Fibroblast of the aortic adventitia (primary cell): ENCODE data around the gene TAMALIN. TPM values are rescaled to one million over a fixed set of nuclear protein-coding genes. Genes with fewer than 3 reads are reported as not detected.
A peak's percentile ranks its signal among the peaks of the same experiment; 100 is the strongest.

Source experiments
- DNase-seq: peaks from one replicate; pipeline ENCODE4 v3.0.0-alpha.2; 2010; ENCODE audit warnings: low read depth
- H3K4me3 ChIP-seq: 2 replicates; pipeline ENCODE4 v1.5.1; 2011; ENCODE audit warnings: low read depth, mild to moderate bottlenecking, control low read depth, low read length, moderate library complexity
- total RNA-seq: library from RNA; depleted of rRNA; stranded (reverse); fragments of >200 nt; gene quantifications from 2 replicates; pipeline ENCODE4 v1.2.3, GENCODE V29; 2012; ENCODE audit warnings: low replicate concordance
- TF ChIP-seq, protein P1 (sequence below): IDR thresholded peaks from 2 replicates; pipeline ENCODE4 v1.5.1; 2011; ENCODE audit warnings: mild to moderate bottlenecking, low read length, control low read depth, inconsistent platforms; ENCODE audit not compliant: insufficient read depth

TAMALIN gene
- total RNA-seq, 1 donor = 7.3 TPM

DNA sequence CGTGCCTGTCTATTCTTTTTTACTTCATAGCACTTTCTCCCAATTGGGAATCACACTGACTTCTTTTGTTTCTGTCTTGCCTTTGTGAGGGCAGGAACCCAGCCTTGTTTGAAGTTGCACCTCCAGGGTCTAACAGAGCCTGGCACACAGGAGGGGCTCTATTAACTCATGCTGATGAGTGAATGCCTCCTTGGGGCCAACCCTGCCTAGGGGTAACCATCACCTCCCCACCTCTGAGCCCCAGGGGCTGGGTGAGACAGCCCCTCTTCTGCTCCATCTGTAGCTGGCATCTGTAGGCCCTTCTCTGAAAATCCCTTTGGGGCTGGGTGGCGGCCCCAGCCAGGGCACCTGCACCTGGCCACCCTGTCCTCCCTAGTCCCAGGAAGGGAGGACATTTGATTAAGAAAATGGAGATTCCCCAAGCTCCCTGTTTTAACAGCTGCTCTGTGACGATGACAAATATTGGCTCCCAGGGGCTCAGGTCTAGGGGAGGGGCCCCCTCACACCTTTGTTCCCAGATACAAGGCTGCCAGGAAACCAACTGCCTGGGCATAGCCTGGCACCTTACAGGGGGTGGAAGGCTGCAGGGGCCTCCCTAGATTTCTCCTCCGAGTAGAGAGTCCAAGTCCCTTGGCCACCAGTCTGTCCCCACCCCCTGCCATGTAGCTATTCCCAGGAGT lies 11.8 kb downstream of the TAMALIN start:
- no peak overlapping the region for H3K4me3 ChIP-seq
- no peak for DNase-seq
- TF ChIP-seq, protein P1, sequence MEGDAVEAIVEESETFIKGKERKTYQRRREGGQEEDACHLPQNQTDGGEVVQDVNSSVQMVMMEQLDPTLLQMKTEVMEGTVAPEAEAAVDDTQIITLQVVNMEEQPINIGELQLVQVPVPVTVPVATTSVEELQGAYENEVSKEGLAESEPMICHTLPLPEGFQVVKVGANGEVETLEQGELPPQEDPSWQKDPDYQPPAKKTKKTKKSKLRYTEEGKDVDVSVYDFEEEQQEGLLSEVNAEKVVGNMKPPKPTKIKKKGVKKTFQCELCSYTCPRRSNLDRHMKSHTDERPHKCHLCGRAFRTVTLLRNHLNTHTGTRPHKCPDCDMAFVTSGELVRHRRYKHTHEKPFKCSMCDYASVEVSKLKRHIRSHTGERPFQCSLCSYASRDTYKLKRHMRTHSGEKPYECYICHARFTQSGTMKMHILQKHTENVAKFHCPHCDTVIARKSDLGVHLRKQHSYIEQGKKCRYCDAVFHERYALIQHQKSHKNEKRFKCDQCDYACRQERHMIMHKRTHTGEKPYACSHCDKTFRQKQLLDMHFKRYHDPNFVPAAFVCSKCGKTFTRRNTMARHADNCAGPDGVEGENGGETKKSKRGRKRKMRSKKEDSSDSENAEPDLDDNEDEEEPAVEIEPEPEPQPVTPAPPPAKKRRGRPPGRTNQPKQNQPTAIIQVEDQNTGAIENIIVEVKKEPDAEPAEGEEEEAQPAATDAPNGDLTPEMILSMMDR = no peak

DNA sequence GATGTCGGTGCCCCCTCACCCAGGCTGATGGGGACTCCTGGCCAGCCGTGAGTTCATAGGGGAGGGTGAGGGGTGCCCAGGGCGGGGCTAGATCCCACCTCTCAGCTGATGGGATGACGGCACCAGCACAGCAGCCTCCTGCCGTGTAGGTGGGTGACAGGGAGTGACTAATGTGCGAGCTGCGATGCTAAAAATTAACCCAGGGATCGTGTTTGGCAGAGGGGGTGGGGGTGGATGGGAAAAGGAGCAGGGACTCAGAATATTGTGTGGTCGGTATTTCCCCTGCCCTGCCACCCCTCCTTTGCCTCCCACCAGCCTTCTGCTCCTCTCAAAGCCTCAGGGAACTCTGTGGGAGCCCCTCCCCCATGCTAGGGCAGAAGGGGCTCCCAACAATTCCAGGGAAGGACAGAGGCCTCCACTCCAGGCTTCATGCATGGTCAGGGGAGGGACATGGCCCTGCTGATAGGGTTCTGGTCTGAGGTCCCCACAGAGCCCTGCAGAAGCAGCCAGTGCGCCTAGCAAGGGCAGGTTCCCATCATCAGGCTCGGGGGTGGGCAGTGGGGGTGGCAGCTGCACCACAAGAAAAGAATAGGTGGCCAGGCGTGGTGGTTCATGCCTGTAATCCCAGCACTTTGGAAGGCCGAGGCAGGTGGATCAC lies 12.5 kb downstream of the TAMALIN start:
- H3K4me3 ChIP-seq = no peak overlapping the region
- no peak for DNase-seq
- TF ChIP-seq, protein P1 = no peak

DNA sequence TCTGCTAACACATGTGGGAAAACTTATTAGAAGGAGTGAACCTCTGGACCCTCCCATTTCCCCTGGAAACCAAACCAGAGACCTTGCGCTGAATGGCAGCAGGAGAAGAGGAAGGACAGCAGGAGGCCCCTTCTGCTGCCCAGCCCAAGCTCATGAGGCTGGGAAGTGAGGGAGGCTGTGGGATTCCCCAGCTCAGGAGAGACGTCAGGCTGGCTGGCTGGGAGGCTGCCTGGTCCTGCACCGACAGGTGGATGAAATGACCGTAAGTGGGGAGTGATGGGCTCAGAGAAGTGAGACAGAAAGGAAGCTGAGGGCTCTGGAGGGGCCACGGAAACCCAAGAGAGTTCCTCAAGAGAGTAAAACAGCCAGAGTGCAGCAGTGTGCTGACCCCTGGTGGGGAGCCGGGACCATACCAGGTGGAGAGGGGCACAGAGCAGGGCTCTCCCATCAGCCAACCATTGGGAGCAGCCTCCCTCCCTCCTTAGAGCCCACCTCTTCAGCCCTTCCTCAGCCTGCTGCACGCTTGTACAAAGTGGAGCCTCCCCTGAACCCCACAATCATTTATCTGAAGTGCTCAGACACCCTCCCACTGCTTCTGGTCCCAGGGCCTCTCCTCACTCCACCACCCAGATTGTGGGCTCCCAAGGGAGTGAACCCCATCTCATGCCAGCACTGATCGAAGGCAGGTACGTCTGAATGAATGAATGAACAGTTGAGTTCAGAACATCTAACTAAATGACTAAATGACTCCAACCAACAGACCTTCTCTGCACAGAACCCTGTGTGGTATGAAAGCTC lies 14.0 kb downstream of the TAMALIN start:
- H3K4me3 ChIP-seq = no peak overlapping the region
- TF ChIP-seq, protein P1 = peak; percentile 83
- DNase-seq = peak; percentile 61

DNA sequence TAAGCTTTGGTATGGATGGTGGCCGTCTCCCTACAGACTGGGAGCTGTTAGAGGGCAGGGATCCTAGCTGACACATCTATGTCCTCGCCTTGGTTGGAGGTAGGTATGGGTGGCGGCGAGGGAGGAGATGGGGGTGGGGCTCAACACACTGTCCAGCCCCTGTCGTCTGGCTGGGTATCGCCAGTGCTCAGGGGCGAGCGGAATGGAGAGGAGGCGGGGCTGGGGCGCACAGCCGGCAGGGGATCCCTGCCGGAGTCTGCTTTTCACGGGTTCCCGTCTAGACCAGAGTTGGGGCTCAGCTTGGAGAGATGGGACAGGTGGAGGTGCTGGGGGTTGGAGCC lies 16.1 kb downstream of the TAMALIN start:
- H3K4me3 ChIP-seq = no peak overlapping the region
- TF ChIP-seq, protein P1 = no peak
- no peak for DNase-seq

DNA sequence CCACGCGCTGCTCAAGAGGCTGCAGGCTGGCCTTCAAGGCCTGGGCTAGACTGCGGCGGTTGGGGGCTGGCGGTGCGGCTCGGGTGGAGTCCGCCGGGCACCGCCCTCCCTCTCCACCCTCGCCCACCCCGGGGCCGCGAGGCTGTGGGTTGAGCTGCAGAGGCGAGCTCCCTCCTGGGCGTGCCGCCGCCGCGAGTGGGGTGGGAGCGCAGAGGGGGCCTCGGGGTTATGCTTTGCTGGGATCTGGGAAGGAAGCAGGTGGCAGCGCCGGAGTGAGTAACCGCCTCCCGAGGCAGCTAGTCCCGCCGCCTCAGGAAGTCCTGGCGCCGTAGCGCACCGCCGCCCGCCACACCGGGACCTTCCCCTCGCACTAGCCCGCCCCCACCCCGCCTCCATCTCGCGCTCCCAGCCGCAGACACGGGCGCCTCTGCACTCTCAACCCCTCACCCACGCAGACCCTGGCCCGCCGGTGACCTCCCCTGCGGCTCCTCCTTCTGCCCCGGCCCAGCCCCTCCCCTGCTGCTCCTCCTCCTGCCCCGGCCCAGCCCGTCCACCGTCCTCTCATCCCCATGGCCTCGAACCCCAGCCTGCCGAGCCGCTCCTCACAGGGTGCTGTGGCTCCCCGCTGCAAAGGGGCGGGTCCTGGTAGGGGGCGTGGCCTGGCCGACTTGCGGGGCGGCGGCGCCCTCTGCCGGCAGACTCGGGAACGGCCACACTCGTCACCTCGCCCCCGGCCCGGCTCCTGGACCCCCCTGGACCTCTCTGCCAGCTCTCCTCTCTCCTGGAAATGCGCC lies 16.6 kb downstream of the TAMALIN start:
- peak overlapping the region; percentile 64 for H3K4me3 ChIP-seq
- TF ChIP-seq, protein P1 = peak; percentile 82
- peak; percentile 61 for DNase-seq

DNA sequence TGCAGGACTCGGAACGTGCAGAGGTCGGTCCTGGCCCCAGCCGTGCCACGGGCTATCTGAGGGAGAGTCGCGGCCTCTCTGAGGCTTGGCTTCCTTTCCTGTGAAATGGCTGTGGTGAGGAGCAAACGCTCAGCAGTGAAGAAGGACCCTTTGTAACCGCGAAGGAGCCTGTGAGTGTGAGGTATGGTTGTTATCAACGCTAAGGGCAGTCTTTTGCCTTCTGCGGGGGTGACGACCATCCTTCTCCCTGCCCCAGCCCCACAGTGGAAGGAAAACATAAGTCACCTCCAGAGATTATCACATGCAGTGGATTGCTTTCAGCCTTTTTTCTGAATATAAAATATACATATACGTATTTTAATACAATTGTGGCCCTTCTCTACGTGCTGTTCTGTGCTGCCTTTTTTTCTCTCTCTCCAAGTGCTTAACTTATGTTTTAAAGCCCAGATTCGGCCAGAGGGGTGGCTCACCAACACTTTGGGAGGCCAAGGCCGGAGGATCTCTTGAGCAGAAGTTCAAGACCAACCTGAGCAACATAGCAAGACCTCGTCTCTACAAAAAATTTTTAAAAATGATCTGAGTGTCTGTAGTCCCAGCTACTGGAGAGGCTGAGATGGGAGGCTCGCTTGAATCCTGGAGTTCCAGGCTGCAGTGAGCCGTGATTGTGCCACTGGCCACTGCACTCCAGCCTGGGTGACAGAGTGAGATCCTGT lies 17.4 kb downstream of the TAMALIN start:
- no peak for DNase-seq
- peak overlapping the region; percentile 64 for H3K4me3 ChIP-seq
- TF ChIP-seq, protein P1 = no peak
